Transverse colon (tissue), 4 donors: Measurements from ENCODE around the gene USP7. TPM values are rescaled to one million over a fixed set of nuclear protein-coding genes. Genes with fewer than 3 reads are reported as not detected.

ENCODE experiments used
- DNase-seq: peaks from one replicate; pipeline ENCODE4 v3.0.0-alpha.2; 2019
- H3K27ac ChIP-seq, 4 donors: fragments of 200-600 bp; sonication (generic); 2 replicates each; pipeline ENCODE4 v1.5.1; 2016 to 2018; ENCODE audit warnings: inconsistent platforms in 4 of 4
- H3K27me3 ChIP-seq: fragments of 200-600 bp; sonication (generic); 2 replicates; pipeline ENCODE4 v1.5.1; 2017; ENCODE audit warnings: inconsistent platforms
- H3K36me3 ChIP-seq, 4 donors: fragments of 200-600 bp; sonication (generic); 2 replicates each; pipeline ENCODE4 v1.5.1; 2017 to 2019; ENCODE audit warnings: inconsistent platforms in 4 of 4
- H3K4me1 ChIP-seq, 4 donors: fragments of 200-600 bp; sonication (generic); 2 replicates each; pipeline ENCODE4 v1.5.1; 2017 to 2020; ENCODE audit warnings: inconsistent platforms in 4 of 4
- H3K4me3 ChIP-seq, 4 donors: fragments of 200-600 bp; sonication (generic); 1 replicate in 1 of 4; 2 replicates in 3 of 4; pipeline versions ENCODE4 v1.5.1 to v1.6.1; 2017 to 2019; ENCODE audit warnings: inconsistent platforms in 4 of 4
- H3K9me3 ChIP-seq, 2 donors: fragments of 200-600 bp; sonication (generic); 2 replicates each; pipeline ENCODE4 v1.5.1; 2017 to 2019; ENCODE audit warnings: inconsistent platforms in 2 of 2
- CTCF ChIP-seq, 5 experiments: fragments of 200-600 bp in 3 of 5; fragments of 450-650 bp in 2 of 5; sonication (generic) in 3 of 5; IDR thresholded peaks; 1 replicate in 2 of 5; 2 replicates in 3 of 5; pipeline ENCODE4 v1.5.1; 2016 to 2017; ENCODE audit warnings: antibody characterized with exemption in 5 of 5, inconsistent platforms in 3 of 5, mild to moderate bottlenecking in 2 of 5, moderate library complexity in 1 of 5
- EP300 ChIP-seq: sonication (generic); formaldehyde crosslinking; IDR thresholded peaks from one replicate; pipeline ENCODE4 v1.6.1; 2017; ENCODE audit warnings: antibody characterized with exemption, low read depth
- POLR2A ChIP-seq: fragments of 450-650 bp; IDR thresholded peaks from one replicate; pipeline ENCODE4 v1.6.1; 2016; ENCODE audit warnings: antibody characterized with exemption, mild to moderate bottlenecking, moderate library complexity
- POLR2AphosphoS5 ChIP-seq, 3 donors: sonication (generic); formaldehyde crosslinking; IDR thresholded peaks; one replicate each; pipeline ENCODE4 v1.6.1; 2016; ENCODE audit warnings: antibody characterized with exemption in 3 of 3
- WGBS, 2 donors: methylation state at CpG; one replicate each; pipeline ENCODE4 v1.1.5; 2018; ENCODE audit warnings: low coverage in 1 of 2; 5-methylcytosine and 5-hydroxymethylcytosine counted together
- in situ Hi-C, 4 donors: fragments of 200-750 bp; cut with MboI; loops; one replicate each; pipeline versions ENCODE4 v1.15.0 to v1.15.1; 2017; ENCODE audit warnings: low sequenced_read_pairs in 3 of 4, low pct_ligation_motif_present in 1 of 4, low pct_unique_long_range_greater_than_20kb in 1 of 4
- intact Hi-C: fragments of 100-400 bp; cut with DNase I; formaldehyde crosslinking; loops from one replicate; pipeline ENCODE4 v1.15.1; 2023; ENCODE audit warnings: low total_unique reads
- total RNA-seq, 4 donors: library from RNA; depleted of rRNA; stranded (reverse); fragments of >200 nt; gene quantifications; one replicate each; pipeline ENCODE4 v1.1.0, GENCODE V29; 2016

Gene USP7
- total RNA-seq, 4 donors from 2014 or later, result 72.9 to 419 (median 158) TPM

- DNase-seq, result no peak
- no peak overlapping the region for H3K4me3 ChIP-seq
- in situ Hi-C loops (no loop called here), intact Hi-C loops (no loop called here)
- H3K4me1 ChIP-seq, result peaks cover 33 to 65% (median 56%) of the 10 kb centered on the region in 4 donors
- H3K27me3 ChIP-seq, result no peaks in the 10 kb centered on the region
- H3K36me3 ChIP-seq, result no peaks in the 10 kb centered on the region
- H3K27ac ChIP-seq, result peak overlapping the region; percentile 58 to 71 (median 68)
- no peaks in the 10 kb centered on the region for H3K9me3 ChIP-seq
- 74 to 80% methylated on average over 10 to 14 of the region's 14 CpGs for WGBS, 2 donors
- TF ChIP-seq EP300 (no peak), CTCF (IDR thresholded peaks at IDR 0.05) (no peak), POLR2A (no peak), POLR2AphosphoS5 (IDR thresholded peaks at IDR 0.05) (no peak)
These were observed 101.2 kb downstream of the USP7 start for GRCh38 chr16:8862309-8863130.

- TF ChIP-seq EP300, result no peak
- no peak for TF ChIP-seq POLR2A
- no peak for TF ChIP-seq POLR2AphosphoS5 (IDR thresholded peaks at IDR 0.05)
- no peak for TF ChIP-seq CTCF (IDR thresholded peaks at IDR 0.05)
- intact Hi-C loops (no loop called here), in situ Hi-C loops (no loop called here)
- peak overlapping the region; percentile 56 to 76 (median 69) for H3K27ac ChIP-seq
- WGBS, 2 donors, result 68 to 81% methylated on average over 7 to 11 of the region's 14 CpGs
- H3K4me1 ChIP-seq, result peaks cover 26 to 57% (median 49%) of the 10 kb centered on the region in 4 donors
- H3K9me3 ChIP-seq, result no peaks in the 10 kb centered on the region
- no peaks in the 10 kb centered on the region for H3K36me3 ChIP-seq
- H3K27me3 ChIP-seq, result no peaks in the 10 kb centered on the region
- DNase-seq, result no peak
- H3K4me3 ChIP-seq, result no peak overlapping the region
These were observed 102.0 kb downstream of the USP7 start for GRCh38 chr16:8861563-8862308.

GRCh38 chr16:8859913-8860881, 103.5 kb downstream of the USP7 start:
- TF ChIP-seq POLR2AphosphoS5 (IDR thresholded peaks at IDR 0.05) (peak in 2 of 3 donors; percentile 47 to 50), EP300 (no peak)
- Histone ChIP-seq H3K9me3 (no peaks in the 10 kb centered on the region), H3K36me3 (peaks cover 0 to 4% (median 0%) of the 10 kb centered on the region in 4 donors), H3K27me3 (no peaks in the 10 kb centered on the region), H3K4me3 (no peak overlapping the region), H3K4me1 (peaks cover 12 to 42% (median 34%) of the 10 kb centered on the region in 4 donors), H3K27ac (peak overlapping the region; percentile 18 to 74 (median 46))
- peak; percentile 43 for DNase-seq
- in situ Hi-C loops (no loop called here), intact Hi-C loops (loop anchor here (5.0 kb wide), 1 partner anchor 1702 kb away; no protein-coding TSS in a partner anchor)
- WGBS, 2 donors, result 76% methylated on average over 25 of the region's 25 CpGs; no CpG with 5 or more reads in 1 of the 2 donors
